ENCODE data around the gene PSMC4.

- TF ChIP-seq CTCF (IDR thresholded peaks at IDR 0.05), result no peak
- no peak for TF ChIP-seq POLR2AphosphoS5 (IDR thresholded peaks at IDR 0.05; ENCODE audit: insufficient read depth in 1 of 2, low read depth in 1 of 2)
- TF ChIP-seq POLR2A (IDR thresholded peaks at IDR 0.05), result no peak
Observed at GRCh38 chr19:39969266-39969665, 1.7 kb upstream of the PSMC4 start.
